ENCODE measurements around the gene ZNF439.
A peak's percentile ranks its signal among the peaks of the same experiment; 100 is the strongest.
"Not testable (repeated sequence)": the region's sequence is repeated elsewhere in the genome, so short reads cannot be mapped to it uniquely, and the experiment has no call there.

Gene ZNF439

GRCh38 chr19:11848200-11848593 lies 329 bp upstream of the ZNF439 start:
- peaks cover 11% of the 10 kb centered on the region for H3K36me3 Mint-ChIP-seq
- no peaks in the 10 kb centered on the region for H3K9me3 Mint-ChIP-seq
- H3K27ac Mint-ChIP-seq = peak overlapping the region; percentile 90
- peaks cover 17% of the 10 kb centered on the region for H3K4me1 Mint-ChIP-seq
- no peak for ATAC-seq (ENCODE audit: low read depth)
- DNase-seq (ENCODE audit: low spot score in 2 of 2) = no peak
- H3K4me3 Mint-ChIP-seq = peak overlapping the region; percentile 99
- H3K27me3 Mint-ChIP-seq = no peaks in the 10 kb centered on the region

GRCh38 chr19:11850289-11850688 lies 1.8 kb downstream of the ZNF439 start:
- not testable (repeated sequence) for ATAC-seq (ENCODE audit: low read depth); H3K4me3 Mint-ChIP-seq; H3K27ac Mint-ChIP-seq; DNase-seq (ENCODE audit: low spot score in 2 of 2); H3K27me3 Mint-ChIP-seq; H3K9me3 Mint-ChIP-seq
- H3K4me1 Mint-ChIP-seq = peaks cover 18% of the 10 kb centered on the region
- peaks cover 18% of the 10 kb centered on the region for H3K36me3 Mint-ChIP-seq

GRCh38 chr19:11853358-11853757 lies 4.8 kb downstream of the ZNF439 start:
- DNase-seq (ENCODE audit: low spot score in 2 of 2) (no peak), ATAC-seq (ENCODE audit: low read depth) (no peak)
- Mint-ChIP-seq H3K27ac (no peak overlapping the region), H3K4me1 (peaks cover 22% of the 10 kb centered on the region), H3K36me3 (peaks cover 42% of the 10 kb centered on the region), H3K27me3 (no peaks in the 10 kb centered on the region), H3K9me3 (peaks cover 4% of the 10 kb centered on the region), H3K4me3 (no peak overlapping the region)

GRCh38 chr19:11856596-11857250 lies 8.2 kb downstream of the ZNF439 start:
- H3K9me3 Mint-ChIP-seq = peaks cover 4% of the 10 kb centered on the region
- ATAC-seq (ENCODE audit: low read depth) (no peak), DNase-seq (ENCODE audit: low spot score in 2 of 2) (no peak)
- H3K27ac Mint-ChIP-seq = no peak overlapping the region
- peaks cover 60% of the 10 kb centered on the region for H3K36me3 Mint-ChIP-seq
- peaks cover 11% of the 10 kb centered on the region for H3K4me1 Mint-ChIP-seq
- no peaks in the 10 kb centered on the region for H3K27me3 Mint-ChIP-seq
- no peak overlapping the region for H3K4me3 Mint-ChIP-seq

GRCh38 chr19:11860721-11861120 lies 12.2 kb downstream of the ZNF439 start:
- Mint-ChIP-seq H3K4me1 (peaks cover 9% of the 10 kb centered on the region), H3K9me3 (peaks cover 13% of the 10 kb centered on the region), H3K27me3 (no peaks in the 10 kb centered on the region), H3K36me3 (peaks cover 74% of the 10 kb centered on the region), H3K4me3 (no peak overlapping the region), H3K27ac (no peak overlapping the region)
- ATAC-seq (ENCODE audit: low read depth) (no peak), DNase-seq (ENCODE audit: low spot score in 2 of 2) (no peak)

GRCh38 chr19:11861301-11861700 lies 12.8 kb downstream of the ZNF439 start:
- DNase-seq (ENCODE audit: low spot score in 2 of 2) = no peak
- Mint-ChIP-seq H3K36me3 (peaks cover 75% of the 10 kb centered on the region), H3K27ac (no peak overlapping the region), H3K27me3 (no peaks in the 10 kb centered on the region), H3K4me3 (no peak overlapping the region), H3K9me3 (peaks cover 9% of the 10 kb centered on the region), H3K4me1 (peaks cover 6% of the 10 kb centered on the region)
- ATAC-seq (ENCODE audit: low read depth) = no peak

- not testable (repeated sequence) for ATAC-seq (ENCODE audit: low read depth); H3K4me3 Mint-ChIP-seq; H3K27me3 Mint-ChIP-seq; DNase-seq (ENCODE audit: low spot score in 2 of 2); H3K4me1 Mint-ChIP-seq; H3K27ac Mint-ChIP-seq
- Mint-ChIP-seq H3K9me3 (peaks cover 17% of the 10 kb centered on the region), H3K36me3 (peaks cover 57% of the 10 kb centered on the region)
Observed at GRCh38 chr19:11867766-11868165, 19.2 kb downstream of the ZNF439 start.

GRCh38 chr19:11868188-11868587 lies 19.7 kb downstream of the ZNF439 start:
- Mint-ChIP-seq H3K4me1 (no peaks in the 10 kb centered on the region), H3K4me3 (no peak overlapping the region), H3K36me3 (peaks cover 55% of the 10 kb centered on the region), H3K9me3 (peaks cover 17% of the 10 kb centered on the region), H3K27me3 (no peaks in the 10 kb centered on the region), H3K27ac (no peak overlapping the region)
- no peak for DNase-seq (ENCODE audit: low spot score in 2 of 2)
- ATAC-seq (ENCODE audit: low read depth) = no peak

GRCh38 chr19:11872624-11873023 lies 24.1 kb downstream of the ZNF439 start:
- peaks cover 21% of the 10 kb centered on the region for H3K36me3 Mint-ChIP-seq
- DNase-seq (ENCODE audit: low spot score in 2 of 2) = no peak
- H3K4me3 Mint-ChIP-seq = no peak overlapping the region
- H3K4me1 Mint-ChIP-seq = no peaks in the 10 kb centered on the region
- H3K9me3 Mint-ChIP-seq = peaks cover 7% of the 10 kb centered on the region
- H3K27me3 Mint-ChIP-seq = no peaks in the 10 kb centered on the region
- no peak for ATAC-seq (ENCODE audit: low read depth)
- H3K27ac Mint-ChIP-seq = no peak overlapping the region

GRCh38 chr19:11873762-11874161 lies 25.2 kb downstream of the ZNF439 start:
- DNase-seq (ENCODE audit: low spot score in 2 of 2) (no peak), ATAC-seq (ENCODE audit: low read depth) (no peak)
- Mint-ChIP-seq H3K27ac (no peak overlapping the region), H3K9me3 (peaks cover 2% of the 10 kb centered on the region), H3K36me3 (peaks cover 10% of the 10 kb centered on the region), H3K4me3 (no peak overlapping the region), H3K4me1 (no peaks in the 10 kb centered on the region), H3K27me3 (no peaks in the 10 kb centered on the region)

GRCh38 chr19:11879687-11880266 lies 31.3 kb downstream of the ZNF439 start:
- not testable (repeated sequence) for H3K4me1 Mint-ChIP-seq; H3K4me3 Mint-ChIP-seq; ATAC-seq (ENCODE audit: low read depth); H3K27me3 Mint-ChIP-seq; H3K27ac Mint-ChIP-seq; H3K36me3 Mint-ChIP-seq; H3K9me3 Mint-ChIP-seq
- peak in 1 of 2 donors; percentile 17 for DNase-seq (ENCODE audit: low spot score in 2 of 2)

GRCh38 chr19:11880598-11880997 lies 32.1 kb downstream of the ZNF439 start:
- ATAC-seq (ENCODE audit: low read depth) (no peak), DNase-seq (ENCODE audit: low spot score in 2 of 2) (no peak)
- H3K27ac Mint-ChIP-seq = no peak overlapping the region
- no peaks in the 10 kb centered on the region for H3K27me3 Mint-ChIP-seq
- peaks cover 2% of the 10 kb centered on the region for H3K36me3 Mint-ChIP-seq
- H3K9me3 Mint-ChIP-seq = peaks cover 3% of the 10 kb centered on the region
- H3K4me1 Mint-ChIP-seq = peaks cover 3% of the 10 kb centered on the region
- no peak overlapping the region for H3K4me3 Mint-ChIP-seq

GRCh38 chr19:11881151-11881800 lies 32.8 kb downstream of the ZNF439 start:
- Mint-ChIP-seq H3K9me3 (peaks cover 4% of the 10 kb centered on the region), H3K27ac (no peak overlapping the region), H3K27me3 (no peaks in the 10 kb centered on the region), H3K36me3 (peaks cover 2% of the 10 kb centered on the region), H3K4me3 (no peak overlapping the region), H3K4me1 (peaks cover 3% of the 10 kb centered on the region)
- DNase-seq (ENCODE audit: low spot score in 2 of 2) (peak; percentile 56 to 58), ATAC-seq (ENCODE audit: low read depth) (peak; percentile 87)

- DNase-seq (ENCODE audit: low spot score in 2 of 2) (no peak), ATAC-seq (ENCODE audit: low read depth) (no peak)
- peaks cover 7% of the 10 kb centered on the region for H3K4me1 Mint-ChIP-seq
- no peak overlapping the region for H3K4me3 Mint-ChIP-seq
- peaks cover 2% of the 10 kb centered on the region for H3K36me3 Mint-ChIP-seq
- peaks cover 5% of the 10 kb centered on the region for H3K9me3 Mint-ChIP-seq
- H3K27me3 Mint-ChIP-seq = no peaks in the 10 kb centered on the region
- no peak overlapping the region for H3K27ac Mint-ChIP-seq
Observed at GRCh38 chr19:11882606-11883005, 34.1 kb downstream of the ZNF439 start.

All from memory B cell (primary cell).